Endothelial cell of umbilical vein (primary cell): Measurements from ENCODE around the gene LMO7.

ENCODE experiments used
- EZH2 ChIP-seq: IDR thresholded peaks from 2 replicates; pipeline ENCODE4 v1.6.1; 2012; ENCODE audit warnings: borderline replicate concordance, low read depth, mild to moderate bottlenecking, moderate library complexity, low read length, inconsistent platforms; ENCODE audit not compliant: severe bottlenecking
- FOS ChIP-seq: IDR thresholded peaks from 2 replicates; pipeline ENCODE4 v1.6.1; 2011; ENCODE audit warnings: mild to moderate bottlenecking, low read length, moderate library complexity, borderline replicate concordance; ENCODE audit not compliant: insufficient read depth
- POLR2A ChIP-seq: IDR thresholded peaks from 2 replicates; pipeline ENCODE4 v1.6.1; 2012; ENCODE audit warnings: low read depth, mild to moderate bottlenecking, control low read depth, low read length
- POLR2AphosphoS5 ChIP-seq: IDR thresholded peaks from 2 replicates; pipeline ENCODE4 v1.6.1; 2012; ENCODE audit warnings: low read depth, mild to moderate bottlenecking, control low read depth, low read length, moderate library complexity; ENCODE audit not compliant: insufficient read depth
- TF ChIP-seq, protein P1 (sequence below), 2 donors: IDR thresholded peaks; 1 replicate in 1 of 2; 2 replicates in 1 of 2; pipeline ENCODE4 v1.5.1; 2011; ENCODE audit warnings: low read length in 2 of 2, mild to moderate bottlenecking in 2 of 2, moderate library complexity in 2 of 2, control low read depth in 1 of 2, inconsistent platforms in 1 of 2, low read depth in 1 of 2; ENCODE audit not compliant: insufficient read depth in 1 of 2; ENCODE audit errors: extremely low read depth in 1 of 2
- TF ChIP-seq, protein P2 (sequence below): IDR thresholded peaks from 2 replicates; pipeline ENCODE4 v1.6.1; 2011; ENCODE audit not compliant: insufficient read depth, insufficient read length

DNA sequence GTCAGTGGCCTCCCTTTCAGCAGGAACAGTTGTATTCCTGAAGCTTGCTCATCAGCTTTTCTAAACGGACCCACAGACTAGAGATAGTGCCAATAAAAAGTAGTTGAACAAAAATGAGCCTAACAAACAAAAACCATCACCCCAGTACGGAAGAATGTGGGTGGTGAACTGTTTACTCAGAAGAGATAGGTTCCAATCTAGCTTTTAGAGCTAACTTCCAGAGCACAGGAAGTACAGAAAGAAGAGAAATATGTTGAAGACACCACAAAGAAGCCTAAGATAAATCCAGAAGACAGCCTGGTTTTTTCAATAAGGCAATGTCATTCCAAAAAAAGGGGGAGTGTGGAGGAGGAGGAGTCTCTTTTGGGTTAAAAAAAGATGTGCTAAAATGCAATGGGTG is 2.8 kb upstream of the LMO7 start:
- TF ChIP-seq EZH2 (no peak), POLR2A (no peak), POLR2AphosphoS5 (no peak), FOS (no peak)
- TF ChIP-seq, protein P1, sequence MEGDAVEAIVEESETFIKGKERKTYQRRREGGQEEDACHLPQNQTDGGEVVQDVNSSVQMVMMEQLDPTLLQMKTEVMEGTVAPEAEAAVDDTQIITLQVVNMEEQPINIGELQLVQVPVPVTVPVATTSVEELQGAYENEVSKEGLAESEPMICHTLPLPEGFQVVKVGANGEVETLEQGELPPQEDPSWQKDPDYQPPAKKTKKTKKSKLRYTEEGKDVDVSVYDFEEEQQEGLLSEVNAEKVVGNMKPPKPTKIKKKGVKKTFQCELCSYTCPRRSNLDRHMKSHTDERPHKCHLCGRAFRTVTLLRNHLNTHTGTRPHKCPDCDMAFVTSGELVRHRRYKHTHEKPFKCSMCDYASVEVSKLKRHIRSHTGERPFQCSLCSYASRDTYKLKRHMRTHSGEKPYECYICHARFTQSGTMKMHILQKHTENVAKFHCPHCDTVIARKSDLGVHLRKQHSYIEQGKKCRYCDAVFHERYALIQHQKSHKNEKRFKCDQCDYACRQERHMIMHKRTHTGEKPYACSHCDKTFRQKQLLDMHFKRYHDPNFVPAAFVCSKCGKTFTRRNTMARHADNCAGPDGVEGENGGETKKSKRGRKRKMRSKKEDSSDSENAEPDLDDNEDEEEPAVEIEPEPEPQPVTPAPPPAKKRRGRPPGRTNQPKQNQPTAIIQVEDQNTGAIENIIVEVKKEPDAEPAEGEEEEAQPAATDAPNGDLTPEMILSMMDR (IDR thresholded peaks at IDR 0.05; ENCODE audit: extremely low read depth in 1 of 2, insufficient read depth in 1 of 2, low read depth in 1 of 2, low read length in 2 of 2) = no peak
- TF ChIP-seq, protein P2, sequence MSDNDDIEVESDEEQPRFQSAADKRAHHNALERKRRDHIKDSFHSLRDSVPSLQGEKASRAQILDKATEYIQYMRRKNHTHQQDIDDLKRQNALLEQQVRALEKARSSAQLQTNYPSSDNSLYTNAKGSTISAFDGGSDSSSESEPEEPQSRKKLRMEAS = no peak
